ENCODE data around the gene OSTF1.

DNA sequence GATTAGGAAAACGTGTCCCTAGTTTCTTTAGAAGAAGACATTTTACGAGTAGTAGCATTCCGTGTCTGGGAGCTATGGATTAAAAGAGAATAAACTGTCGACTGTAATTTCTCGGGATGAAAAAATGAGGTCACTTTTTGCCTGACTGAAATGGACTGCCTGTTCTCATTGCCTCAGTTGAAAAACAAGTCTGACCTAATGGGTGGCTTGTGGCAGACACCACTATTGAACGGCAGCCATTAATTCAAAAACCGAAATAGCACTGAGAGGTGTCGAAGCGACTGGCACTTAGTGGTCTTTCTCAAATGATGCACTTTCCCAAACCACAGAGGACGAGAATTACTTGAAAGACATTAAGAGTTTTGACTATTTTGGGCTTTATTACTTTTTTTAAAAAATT is 35.4 kb downstream of the OSTF1 start:
- TF ChIP-seq EZH2phosphoT487 (IDR thresholded peaks at IDR 0.05; ENCODE audit: borderline replicate concordance, low read length) (no peak), EZH2 (IDR thresholded peaks at IDR 0.05; ENCODE audit: low read length, unreplicated experiment) (no peak)
- TF ChIP-seq, protein P1, sequence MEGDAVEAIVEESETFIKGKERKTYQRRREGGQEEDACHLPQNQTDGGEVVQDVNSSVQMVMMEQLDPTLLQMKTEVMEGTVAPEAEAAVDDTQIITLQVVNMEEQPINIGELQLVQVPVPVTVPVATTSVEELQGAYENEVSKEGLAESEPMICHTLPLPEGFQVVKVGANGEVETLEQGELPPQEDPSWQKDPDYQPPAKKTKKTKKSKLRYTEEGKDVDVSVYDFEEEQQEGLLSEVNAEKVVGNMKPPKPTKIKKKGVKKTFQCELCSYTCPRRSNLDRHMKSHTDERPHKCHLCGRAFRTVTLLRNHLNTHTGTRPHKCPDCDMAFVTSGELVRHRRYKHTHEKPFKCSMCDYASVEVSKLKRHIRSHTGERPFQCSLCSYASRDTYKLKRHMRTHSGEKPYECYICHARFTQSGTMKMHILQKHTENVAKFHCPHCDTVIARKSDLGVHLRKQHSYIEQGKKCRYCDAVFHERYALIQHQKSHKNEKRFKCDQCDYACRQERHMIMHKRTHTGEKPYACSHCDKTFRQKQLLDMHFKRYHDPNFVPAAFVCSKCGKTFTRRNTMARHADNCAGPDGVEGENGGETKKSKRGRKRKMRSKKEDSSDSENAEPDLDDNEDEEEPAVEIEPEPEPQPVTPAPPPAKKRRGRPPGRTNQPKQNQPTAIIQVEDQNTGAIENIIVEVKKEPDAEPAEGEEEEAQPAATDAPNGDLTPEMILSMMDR (conservative IDR thresholded peaks at IDR 0.05; ENCODE audit: low read depth, low read length): no peak

All from PC-3 (cell line).